KBM-7 (cell line): ENCODE results near the gene PSMD6.
A peak's percentile ranks its signal among the peaks of the same experiment; 100 is the strongest.

Experiments
- DNase-seq: peaks from one replicate; pipeline ENCODE4 v3.0.0-alpha.2; 2015
- in situ Hi-C: fragments of 300-500 bp; cut with MboI; formaldehyde crosslinking; loops from 2 replicates; pipeline ENCODE4 v1.14.3; 2020; ENCODE audit warnings: low sequenced_read_pairs, low pct_unique_long_range_greater_than_20kb, mixed read lengths

Gene PSMD6

DNA sequence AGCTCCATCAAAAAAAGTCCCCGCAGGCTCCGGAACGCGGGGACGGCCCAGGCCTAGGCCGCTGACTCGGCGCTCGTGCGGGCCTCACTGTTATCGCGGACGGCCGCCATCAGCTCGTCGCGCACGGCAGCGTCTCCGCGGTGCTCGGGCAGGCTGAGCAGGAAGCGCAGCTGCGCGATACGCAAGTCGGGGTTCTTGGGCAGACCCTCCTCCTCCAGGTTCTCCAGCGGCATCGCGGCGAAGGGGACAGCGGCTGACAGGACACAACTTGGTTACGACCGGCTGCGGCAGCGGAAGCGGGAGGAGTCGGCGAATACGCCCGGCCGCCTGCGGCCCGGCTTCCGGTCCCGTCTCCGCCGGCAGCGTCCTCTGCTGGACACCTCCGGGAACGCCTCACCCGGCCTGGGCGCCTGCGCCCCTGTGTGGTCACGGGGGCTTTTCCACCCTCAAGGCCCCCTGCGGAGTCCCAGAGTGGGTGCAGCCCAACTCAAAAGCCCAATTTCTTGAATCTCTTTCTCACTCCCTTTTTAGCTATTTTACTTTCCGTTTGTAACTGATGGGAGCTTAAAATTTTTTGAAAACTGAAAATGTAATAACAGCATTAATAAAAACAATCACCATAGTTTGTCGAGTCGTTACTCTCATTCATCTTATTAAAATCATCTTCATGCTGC lies at the start of gene PSMD6:
Gene PSMD6, minus strand, starts transcription at position 308 of the 674 bp plus-strand sequence. Its CDS starts 75 bp downstream, at position 233.
- in situ Hi-C loops = no loop called here
- peak; percentile 88 for DNase-seq

DNA sequence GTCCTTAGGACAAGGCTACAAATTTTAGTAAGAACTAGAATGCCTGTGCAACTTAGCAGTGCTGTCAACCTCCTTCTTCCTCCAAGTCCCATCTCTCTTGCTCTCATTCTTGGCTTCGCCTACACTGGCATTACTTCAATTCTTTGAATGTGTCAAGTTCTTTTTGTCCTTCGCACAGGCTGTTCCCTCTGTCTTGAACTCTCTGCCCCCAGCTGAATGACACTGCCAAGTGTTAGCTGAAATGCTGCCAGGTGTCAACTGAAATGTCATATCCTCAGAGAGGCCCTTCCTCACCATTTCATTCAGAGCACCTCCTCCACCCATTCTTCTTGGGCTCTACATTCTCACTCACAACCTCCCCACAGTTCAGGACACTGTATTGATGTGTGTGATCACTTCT lies 48.8 kb upstream of the PSMD6 start:
- in situ Hi-C loops = no loop called here
- no peak for DNase-seq

DNA sequence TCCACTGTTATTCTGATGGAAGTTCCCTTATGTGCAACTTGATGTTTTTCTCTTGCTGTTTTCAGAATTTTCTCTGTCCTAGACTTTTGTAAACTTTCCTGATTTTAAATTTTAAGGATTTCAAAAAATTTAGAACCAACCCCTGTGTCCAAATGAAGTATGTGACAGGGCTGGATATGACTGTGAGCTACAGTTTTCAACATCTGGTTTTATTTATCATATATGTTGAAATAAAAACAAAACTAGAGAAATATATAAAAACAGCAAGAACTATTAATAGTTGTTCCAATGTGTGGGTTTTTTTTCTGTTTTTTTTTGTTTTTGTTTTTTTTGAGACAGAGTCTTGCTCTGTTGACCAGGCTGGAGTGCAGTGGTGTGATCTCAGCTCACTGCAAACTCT lies 47.4 kb upstream of the PSMD6 start:
- in situ Hi-C loops = no loop called here
- DNase-seq = no peak

DNA sequence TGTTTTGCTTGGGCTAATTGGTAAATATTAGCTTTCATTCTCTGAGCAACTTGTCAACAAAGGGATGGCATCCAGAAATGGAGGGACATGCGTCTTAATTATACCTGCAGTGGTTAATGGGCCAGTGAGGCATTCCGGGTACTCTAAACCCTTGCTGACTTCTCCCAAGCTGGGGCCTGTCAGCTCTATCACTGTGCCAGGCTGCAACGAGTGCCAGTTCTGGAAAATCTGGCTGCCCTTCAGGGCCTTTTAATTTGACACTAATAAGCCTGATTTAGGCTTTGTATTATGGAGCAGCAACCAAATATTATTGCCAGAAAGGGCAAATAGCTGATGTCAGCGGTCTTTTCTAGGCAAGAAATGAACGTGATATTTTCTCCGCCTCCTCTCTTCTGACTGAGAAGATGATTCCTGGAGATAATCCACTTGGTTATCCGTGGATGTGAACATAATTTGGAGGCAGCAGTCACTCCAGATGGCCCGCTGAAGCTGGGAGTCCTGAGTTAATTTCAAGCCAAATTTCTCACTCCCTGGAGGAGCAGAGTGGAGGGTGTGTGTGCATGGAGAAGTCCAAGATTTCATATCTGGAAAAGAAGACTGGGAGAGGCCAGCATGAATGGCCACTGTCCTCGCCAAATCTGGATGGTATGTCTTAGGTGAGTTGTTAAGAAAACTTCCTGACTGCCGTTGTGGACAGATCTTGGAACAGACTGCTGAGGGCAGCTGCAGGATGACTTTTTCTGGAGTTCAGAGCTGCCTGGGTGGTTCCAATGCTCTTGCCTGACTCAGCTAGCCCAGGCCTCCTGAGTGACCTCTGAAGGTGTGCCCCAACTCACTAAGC lies 44.4 kb upstream of the PSMD6 start:
- in situ Hi-C loops = no loop called here
- no peak for DNase-seq

DNA sequence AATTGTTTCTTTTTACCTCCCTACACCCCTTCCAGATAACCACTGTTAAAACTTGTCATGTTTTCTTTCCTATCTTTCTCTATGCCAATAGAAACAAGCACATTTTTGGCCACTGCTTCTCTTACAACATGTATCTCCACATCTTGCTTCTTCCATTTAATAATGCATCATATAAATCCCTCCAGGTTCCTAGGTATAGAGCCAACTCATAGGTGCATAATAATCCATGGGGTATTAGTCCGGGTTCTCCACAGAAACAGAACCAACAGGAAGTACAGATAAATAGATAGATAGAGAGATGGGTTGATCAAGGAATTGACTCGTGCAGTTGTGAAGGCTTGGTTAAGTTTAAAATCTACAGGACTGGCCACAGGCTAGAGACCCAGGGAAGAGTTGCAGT lies 41.5 kb upstream of the PSMD6 start:
- in situ Hi-C loops = no loop called here
- DNase-seq = no peak

DNA sequence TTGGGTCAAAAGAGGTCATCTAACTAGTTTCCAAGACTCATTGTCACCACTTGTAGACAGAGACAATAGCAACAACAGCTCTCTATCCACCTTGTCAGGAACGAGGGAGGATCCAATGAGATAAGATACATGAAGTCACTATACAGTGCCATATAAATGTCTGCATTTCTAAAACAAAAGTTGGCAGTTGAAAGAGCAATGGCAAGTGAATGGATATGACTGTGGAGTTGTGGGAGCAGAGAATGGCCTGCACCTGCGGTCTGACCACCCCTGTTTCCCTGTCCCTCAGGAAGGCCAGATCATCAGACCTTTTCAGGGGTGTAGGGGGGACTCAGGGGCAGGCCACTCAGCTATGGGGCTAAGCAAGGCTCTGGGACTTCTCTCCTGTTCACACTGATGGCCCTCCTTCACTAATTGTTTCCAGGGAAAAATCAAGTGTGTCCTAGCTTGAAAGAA lies 40.7 kb upstream of the PSMD6 start:
- no peak for DNase-seq
- in situ Hi-C loops = no loop called here

DNA sequence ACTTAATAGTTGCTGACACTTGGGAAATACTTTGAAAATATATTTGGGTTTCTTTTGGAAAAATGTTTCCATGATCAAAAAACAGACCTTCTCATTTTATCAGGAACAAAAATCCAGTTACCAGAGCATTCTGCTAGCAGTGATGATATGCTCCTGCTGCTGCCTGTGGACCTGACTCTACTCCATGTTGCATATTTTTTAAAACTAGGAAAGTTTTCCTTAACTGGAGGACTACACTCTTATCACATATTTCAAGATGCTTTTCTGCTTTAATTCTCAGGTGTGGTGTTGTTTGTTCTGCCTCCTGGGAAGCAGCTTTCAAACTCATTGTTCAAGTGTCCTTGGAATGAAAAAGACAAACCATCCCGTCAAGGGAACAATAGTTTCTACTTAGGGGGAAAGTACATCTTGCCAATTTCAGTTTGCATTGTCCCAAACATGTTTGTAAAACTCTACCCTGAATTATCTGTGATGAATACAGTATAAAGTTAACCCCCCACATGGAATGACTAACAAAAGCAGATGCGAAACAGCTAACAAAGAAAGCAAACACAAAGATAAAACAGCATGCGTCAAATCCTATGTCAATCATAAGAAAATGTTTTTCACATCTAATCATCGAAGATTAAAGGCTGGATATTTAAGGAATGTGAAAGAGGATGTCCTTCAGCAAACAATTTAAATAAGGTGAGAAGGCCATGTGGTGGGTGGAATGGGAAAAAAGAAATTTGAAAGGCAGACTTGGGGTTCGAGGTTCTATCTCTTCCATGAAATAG lies 40.1 kb upstream of the PSMD6 start:
- DNase-seq = no peak
- in situ Hi-C loops = no loop called here

DNA sequence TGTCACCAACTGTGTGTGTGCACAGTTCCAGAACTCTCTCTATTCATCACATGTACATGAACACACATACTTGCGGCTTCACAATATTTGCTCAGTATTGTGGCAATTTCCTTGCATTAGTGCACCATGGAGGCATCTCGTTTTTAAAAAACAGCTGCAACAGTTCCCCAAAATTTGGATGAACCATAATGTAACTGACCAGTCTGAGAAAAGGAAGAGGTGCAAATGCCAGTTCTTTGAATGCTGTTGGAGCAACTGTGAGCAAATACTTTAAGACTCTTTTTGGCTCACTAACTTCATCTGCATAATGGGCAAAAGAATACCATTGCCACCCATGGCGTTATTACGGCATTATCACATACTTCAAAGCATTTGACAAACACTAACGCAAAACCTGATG lies 38.3 kb upstream of the PSMD6 start:
- in situ Hi-C loops = no loop called here
- no peak for DNase-seq

DNA sequence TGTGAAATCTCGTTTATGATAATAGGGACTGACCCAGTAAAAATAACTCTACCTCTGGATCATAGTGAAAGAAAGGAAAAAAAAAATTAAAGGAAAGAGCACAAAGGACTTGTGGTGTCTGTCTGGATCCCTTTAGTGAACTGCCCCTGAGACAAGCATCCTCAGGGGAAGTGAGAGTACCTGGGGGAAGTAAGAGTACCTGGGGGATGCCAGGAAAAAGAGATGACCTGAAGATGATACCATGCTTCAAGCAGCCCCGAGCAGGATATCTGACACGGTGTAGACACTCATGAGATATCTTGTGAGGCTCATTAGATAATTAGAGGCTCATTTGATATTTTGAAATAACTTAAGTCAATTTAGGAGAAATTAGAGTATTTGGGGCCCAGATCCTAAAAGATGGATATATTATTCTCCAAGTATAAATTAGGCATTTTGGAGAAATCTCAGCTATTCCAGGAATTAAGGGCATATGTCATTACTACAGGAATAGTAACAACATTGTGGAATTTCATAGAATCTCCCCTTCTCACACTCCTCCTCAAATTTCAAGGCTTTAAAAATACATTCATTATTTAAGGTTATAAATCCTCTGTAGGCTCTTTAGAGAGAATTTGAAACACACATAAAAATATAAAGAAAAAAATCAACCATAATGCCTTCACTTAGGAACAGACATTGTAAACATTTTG lies 36.3 kb upstream of the PSMD6 start:
- DNase-seq = no peak
- in situ Hi-C loops = no loop called here

DNA sequence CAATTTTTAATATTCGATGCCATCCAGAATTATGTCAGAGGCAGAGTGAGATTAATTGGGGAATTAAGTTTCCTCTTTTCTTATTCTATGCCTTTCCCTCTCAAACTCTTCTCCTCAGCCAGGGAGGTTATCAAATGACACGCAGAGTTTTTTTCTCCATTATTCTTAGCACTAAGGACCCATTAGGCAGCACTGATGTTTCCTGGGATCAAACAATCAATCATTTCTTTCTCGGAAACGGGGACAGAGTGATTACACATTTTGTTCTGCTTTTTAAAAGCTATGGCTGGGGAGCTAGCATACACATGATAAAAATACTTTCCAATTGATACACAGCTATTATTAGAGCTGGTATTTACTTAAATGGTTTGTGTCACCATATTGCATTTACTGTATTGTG lies 35.3 kb upstream of the PSMD6 start:
- in situ Hi-C loops = no loop called here
- DNase-seq = no peak

DNA sequence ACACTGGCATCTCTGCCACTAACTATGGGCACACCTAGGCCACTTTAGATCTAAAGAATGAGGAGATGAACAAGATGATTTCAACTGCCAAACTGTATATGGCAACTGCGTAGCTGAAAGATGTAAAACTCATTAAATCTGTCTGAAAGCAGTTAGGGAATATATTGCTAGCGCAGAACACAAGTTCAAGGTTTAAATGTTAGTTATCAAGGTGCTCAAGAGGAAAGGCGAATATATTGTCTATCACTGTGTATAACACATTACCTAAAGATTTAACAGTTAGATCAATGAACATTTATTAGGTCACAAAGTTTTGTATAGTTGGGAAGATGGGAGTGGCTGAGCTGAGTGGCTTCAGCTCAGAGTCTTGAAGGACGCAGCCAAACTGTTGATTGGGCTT lies 33.9 kb upstream of the PSMD6 start:
- in situ Hi-C loops = no loop called here
- no peak for DNase-seq

DNA sequence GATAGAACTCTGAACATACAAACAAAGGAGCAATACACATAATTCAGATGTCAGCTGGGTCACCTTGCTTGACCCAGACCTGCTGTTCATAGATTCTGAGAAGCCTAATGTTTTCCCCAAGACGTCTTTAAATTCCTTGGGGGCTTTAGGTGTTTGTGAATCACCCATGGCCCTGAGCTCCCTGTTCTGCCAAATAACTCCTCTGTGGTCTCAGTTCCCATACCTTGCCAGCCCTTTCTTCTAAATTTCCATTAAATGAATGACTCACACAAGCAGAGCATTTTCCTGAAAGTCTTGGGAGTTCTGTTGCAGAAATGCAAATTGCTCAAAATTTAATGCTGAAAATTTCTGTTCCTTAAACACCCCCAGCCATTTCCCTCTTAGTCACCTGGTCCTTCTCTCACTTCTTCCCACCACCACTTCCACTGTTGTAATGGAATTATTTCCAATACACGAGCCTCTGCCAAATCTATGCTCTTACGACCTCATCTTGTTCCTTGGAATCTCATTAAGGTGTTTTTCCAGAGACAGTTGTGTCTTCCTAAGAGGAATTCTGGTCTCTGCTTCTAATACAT lies 33.4 kb upstream of the PSMD6 start:
- in situ Hi-C loops = no loop called here
- no peak for DNase-seq

DNA sequence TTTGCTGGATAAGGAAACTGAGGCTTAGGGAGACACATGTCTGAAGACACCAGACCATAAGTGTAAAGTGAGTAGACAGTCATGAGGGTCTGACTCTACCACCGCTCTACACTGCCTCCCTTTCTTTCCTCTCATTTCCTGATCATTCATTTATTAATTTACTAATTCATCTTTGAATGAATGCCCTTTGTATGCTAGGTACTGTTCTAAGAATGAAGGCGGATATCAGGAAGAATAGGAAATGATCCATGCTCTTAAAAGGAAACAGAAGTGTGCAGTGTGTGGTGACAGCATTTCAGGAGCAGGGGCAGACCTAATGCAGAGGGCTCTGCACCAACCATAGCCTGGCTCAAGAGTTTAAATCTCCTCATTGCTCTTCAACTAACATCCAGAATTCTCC lies 31.8 kb upstream of the PSMD6 start:
- in situ Hi-C loops = no loop called here
- no peak for DNase-seq

DNA sequence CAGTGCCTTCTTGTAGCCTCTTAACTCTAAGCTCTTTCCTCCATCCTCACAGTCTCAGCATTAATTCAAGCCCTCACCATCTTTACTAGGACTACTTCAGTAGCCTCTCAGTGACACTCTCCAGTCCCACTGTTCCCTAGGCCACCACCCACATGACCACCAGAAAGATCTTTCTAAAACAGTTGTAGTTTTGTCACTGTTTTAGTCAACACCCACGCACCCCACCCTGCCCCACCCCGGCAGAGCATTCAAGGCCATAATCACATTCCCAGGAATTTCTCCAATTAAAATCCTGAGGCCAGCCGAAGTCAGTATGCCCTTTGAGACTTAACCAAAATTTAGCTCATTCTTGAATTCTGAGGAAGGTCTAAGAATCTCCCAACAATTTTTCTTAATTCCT lies 31.2 kb upstream of the PSMD6 start:
- in situ Hi-C loops = no loop called here
- no peak for DNase-seq

DNA sequence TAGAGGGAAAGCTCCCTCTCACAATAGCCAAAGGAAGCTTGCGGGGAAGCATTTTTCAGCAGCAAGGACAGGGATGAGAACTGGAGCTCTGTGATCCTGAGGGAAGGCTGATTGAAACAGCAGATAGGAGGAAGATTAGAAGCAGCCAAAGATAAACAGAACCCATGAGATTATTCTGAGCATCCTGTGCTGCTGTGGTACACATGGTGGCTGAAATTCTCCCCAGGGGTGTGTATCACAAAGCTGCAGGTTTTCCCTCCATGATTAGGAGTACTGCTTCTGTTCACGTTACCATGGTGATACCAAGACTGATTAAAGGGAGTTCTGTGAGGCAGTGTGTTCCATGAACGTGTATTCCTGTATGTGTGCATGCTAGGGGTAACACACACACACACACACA lies 30.3 kb upstream of the PSMD6 start:
- DNase-seq = no peak
- in situ Hi-C loops = no loop called here

DNA sequence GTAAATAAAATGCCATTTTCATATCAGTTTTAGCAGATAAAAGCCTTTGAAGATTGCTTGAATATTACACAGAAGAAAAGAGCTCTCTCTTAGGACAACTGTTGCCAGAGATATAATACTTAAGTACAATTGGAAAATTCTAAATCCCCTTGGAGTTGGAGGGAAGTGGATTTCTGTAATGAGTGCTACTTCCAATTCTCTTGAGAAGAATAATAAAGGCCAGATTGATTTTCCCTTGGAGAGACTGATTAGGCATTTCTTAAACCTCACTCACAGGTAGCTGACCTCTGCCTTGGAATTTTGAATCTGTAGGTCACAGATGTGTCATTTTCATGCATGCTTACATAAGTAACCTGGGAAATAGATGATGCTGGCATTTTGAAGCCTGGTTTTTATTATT lies 29.8 kb upstream of the PSMD6 start:
- DNase-seq = no peak
- in situ Hi-C loops = no loop called here

DNA sequence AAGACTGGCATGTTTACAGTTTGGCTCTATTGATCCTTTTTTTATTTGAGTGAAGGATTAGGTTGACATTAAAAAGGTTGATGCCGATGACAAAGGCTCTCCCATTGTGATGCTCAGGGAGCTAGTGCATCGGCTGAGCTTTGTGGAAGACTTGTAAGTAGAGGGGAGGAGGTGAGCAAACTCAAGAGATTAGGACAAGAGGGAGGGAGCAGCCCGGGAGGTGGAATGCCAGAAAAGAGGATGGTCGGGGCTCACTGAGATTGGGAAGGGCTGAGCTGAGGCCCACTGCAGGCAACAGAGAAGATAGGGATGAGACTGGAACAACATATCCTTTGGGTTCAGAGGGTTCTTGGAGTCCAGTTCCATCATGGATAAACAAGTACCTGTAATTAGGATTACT lies 26.5 kb upstream of the PSMD6 start:
- DNase-seq = no peak
- in situ Hi-C loops = loop anchor here (25.0 kb wide), 1 partner anchor 437 kb away; no protein-coding TSS in a partner anchor

DNA sequence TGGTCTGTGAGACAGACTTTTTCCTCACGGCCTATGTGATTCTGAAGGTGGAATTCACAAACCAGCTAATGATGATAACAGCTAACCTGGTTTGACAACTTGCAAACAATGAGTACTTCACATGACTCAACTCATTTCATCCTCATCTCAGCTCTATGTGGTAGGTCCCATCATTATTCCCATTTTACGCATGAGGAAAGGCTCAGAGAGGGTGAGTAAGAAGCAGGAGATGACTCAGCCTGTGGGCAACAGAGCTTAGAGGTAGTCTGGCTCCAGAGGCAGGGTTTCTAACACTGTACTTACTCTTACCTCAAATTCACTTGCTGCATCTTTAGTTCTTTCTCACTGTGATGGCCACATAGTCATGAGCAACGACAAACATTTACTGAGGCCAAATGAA lies 25.8 kb upstream of the PSMD6 start:
- DNase-seq = no peak
- in situ Hi-C loops = loop anchor here (25.0 kb wide), 1 partner anchor 438 kb away; no protein-coding TSS in a partner anchor

DNA sequence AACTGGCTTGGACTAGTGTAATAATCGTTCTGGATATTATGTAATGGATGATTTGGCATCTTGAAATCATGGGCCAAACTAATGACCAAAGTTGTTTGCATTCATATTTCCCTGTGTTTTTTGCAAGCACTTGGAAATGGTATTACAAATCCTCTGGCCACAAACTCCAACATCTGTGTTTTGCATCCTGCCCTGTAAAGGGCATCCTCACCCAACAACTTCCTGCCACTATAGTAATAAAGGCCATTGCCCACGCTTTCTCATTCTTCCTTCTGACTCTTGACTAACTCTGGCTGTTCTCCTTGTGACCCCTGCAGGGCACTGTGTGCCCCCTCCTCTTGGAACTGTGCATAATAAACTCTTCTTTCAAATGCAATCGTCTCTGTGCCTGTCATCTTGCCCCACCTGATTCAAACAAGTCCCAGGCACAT lies 25.4 kb upstream of the PSMD6 start:
- DNase-seq = no peak
- in situ Hi-C loops = loop anchor here (25.0 kb wide), 1 partner anchor 439 kb away; no protein-coding TSS in a partner anchor
